GM12878 (cell line): ENCODE data around the gene TPCN2. TPM values are rescaled to one million over a fixed set of nuclear protein-coding genes. Genes with fewer than 3 reads are reported as not detected.

Source experiments
- BMI1 ChIP-seq: fragments of 450-650 bp; IDR thresholded peaks from 2 replicates; pipeline ENCODE4 v1.6.1; 2016; ENCODE audit warnings: mild to moderate bottlenecking, moderate library complexity, borderline replicate concordance
- HDAC6 ChIP-seq: fragments of 200-600 bp; sonication (generic); IDR thresholded peaks from one replicate; pipeline ENCODE4 v1.8.0; 2017; ENCODE audit warnings: antibody characterized with exemption; ENCODE audit not compliant: unreplicated experiment
- HDGF ChIP-seq: fragments of 450-650 bp; IDR thresholded peaks from 2 replicates; pipeline ENCODE4 v1.6.1; 2016; ENCODE audit warnings: antibody characterized with exemption
- KDM1A ChIP-seq: fragments of 200-600 bp; sonication (generic); IDR thresholded peaks from 2 replicates; pipeline ENCODE4 v1.6.1; 2016; ENCODE audit warnings: borderline replicate concordance
- NBN ChIP-seq: fragments of 450-650 bp; IDR thresholded peaks from 2 replicates; pipeline ENCODE4 v1.6.1; 2016
- NFIC ChIP-seq: IDR thresholded peaks from 2 replicates; pipeline ENCODE4 v1.6.1; 2012; ENCODE audit warnings: low read depth, mild to moderate bottlenecking, inconsistent platforms, low read length, moderate library complexity
- NFYB ChIP-seq: IDR thresholded peaks from 2 replicates; pipeline ENCODE4 v1.6.1; 2011; ENCODE audit warnings: low read depth, mild to moderate bottlenecking, low read length, improper control_type of control experiment, moderate library complexity; ENCODE audit not compliant: insufficient read depth
- NR2C1 ChIP-seq: fragments of 450-650 bp; IDR thresholded peaks from 2 replicates; pipeline ENCODE4 v1.6.1; 2017; ENCODE audit warnings: antibody characterized with exemption, mild to moderate bottlenecking, moderate library complexity
- NR2F1 ChIP-seq: fragments of 450-650 bp; conservative IDR thresholded peaks from 2 replicates; pipeline ENCODE4 v1.6.1; 2017; ENCODE audit warnings: mild to moderate bottlenecking
- NRF1 ChIP-seq: conservative IDR thresholded peaks from 2 replicates; pipeline ENCODE4 v1.6.1; 2011; ENCODE audit warnings: mild to moderate bottlenecking, low read depth, low read length, improper control_type of control experiment
- PAX8 ChIP-seq: fragments of 450-650 bp; IDR thresholded peaks from 2 replicates; pipeline ENCODE4 v1.6.1; 2017; ENCODE audit warnings: mild to moderate bottlenecking, moderate library complexity
- POLR2A ChIP-seq: IDR thresholded peaks from 2 replicates; pipeline ENCODE4 v1.6.1; 2011; ENCODE audit warnings: low read depth, mild to moderate bottlenecking, low read length
- POLR2AphosphoS5 ChIP-seq: IDR thresholded peaks from 2 replicates; pipeline ENCODE4 v1.6.1; 2011; ENCODE audit warnings: mild to moderate bottlenecking, low read length, inconsistent platforms
- PRDM15 ChIP-seq: fragments of 450-650 bp; formaldehyde crosslinking; IDR thresholded peaks from 2 replicates; pipeline ENCODE4 v1.4.0; 2020; ENCODE audit warnings: mild to moderate bottlenecking, moderate library complexity
- SREBF2 ChIP-seq: IDR thresholded peaks from 2 replicates; pipeline ENCODE4 v1.6.1; 2012; ENCODE audit warnings: mild to moderate bottlenecking, low read length
- WRNIP1 ChIP-seq: IDR thresholded peaks from 2 replicates; pipeline ENCODE4 v1.6.1; 2011; ENCODE audit warnings: low read depth, low read length, improper control_type of control experiment, borderline replicate concordance
- ZNF622 ChIP-seq: fragments of 450-650 bp; IDR thresholded peaks from 2 replicates; pipeline ENCODE4 v1.6.1; 2017; ENCODE audit warnings: mild to moderate bottlenecking, inconsistent platforms
- polyA plus RNA-seq, 11 experiments: library from polyadenylated mRNA; depleted of rRNA in 4 of 11; unstranded in 6 of 11; stranded (reverse) in 5 of 11; fragments of >200 nt; fragmentation: Nextera tagmentation in 4 of 11; fragmentation: Illumina TruSeq in 1 of 11; extraction: Ambion mirVana in 4 of 11; extraction: Trizol in 1 of 11; gene quantifications; 1 replicate in 1 of 11; 2 replicates in 10 of 11; pipeline versions ENCODE4 v1.2.1 to v1.2.3, GENCODE V29; 2011 to 2016; ENCODE audit warnings: inconsistent platforms in 2 of 11, missing spikeins in 2 of 11, low read depth in 1 of 11
- total RNA-seq, 4 experiments: library from RNA; depleted of rRNA in 3 of 4; stranded (reverse); fragments of >200 nt in 3 of 4; fragmentation: Illumina TruSeq in 1 of 4; extraction: Trizol in 1 of 4; gene quantifications; 2 replicates each; pipeline versions ENCODE4 v1.2.1 to v1.2.3, GENCODE V29; 2013 to 2021
- TF ChIP-seq, protein P1 (sequence below): IDR thresholded peaks from 2 replicates; pipeline ENCODE4 v1.6.1; 2012; ENCODE audit warnings: improper control_type of control experiment, low read depth, low read length; ENCODE audit not compliant: insufficient replicate concordance
- TF ChIP-seq, protein P2 (sequence below): IDR thresholded peaks from 2 replicates; pipeline ENCODE4 v1.6.1; 2012; ENCODE audit warnings: low read length, inconsistent platforms
- TF ChIP-seq, protein P3 (sequence below): fragments of 450-650 bp; IDR thresholded peaks from 2 replicates; pipeline ENCODE4 v1.6.1; 2016; ENCODE audit warnings: mild to moderate bottlenecking

TPCN2 gene
- total and polyA plus RNA-seq, 10 of the 15 experiments (the other 5 are each of a cell fraction or from before 2014, with no cell fraction given): 1.7 to 18.4 (median 8.4) TPM

DNA sequence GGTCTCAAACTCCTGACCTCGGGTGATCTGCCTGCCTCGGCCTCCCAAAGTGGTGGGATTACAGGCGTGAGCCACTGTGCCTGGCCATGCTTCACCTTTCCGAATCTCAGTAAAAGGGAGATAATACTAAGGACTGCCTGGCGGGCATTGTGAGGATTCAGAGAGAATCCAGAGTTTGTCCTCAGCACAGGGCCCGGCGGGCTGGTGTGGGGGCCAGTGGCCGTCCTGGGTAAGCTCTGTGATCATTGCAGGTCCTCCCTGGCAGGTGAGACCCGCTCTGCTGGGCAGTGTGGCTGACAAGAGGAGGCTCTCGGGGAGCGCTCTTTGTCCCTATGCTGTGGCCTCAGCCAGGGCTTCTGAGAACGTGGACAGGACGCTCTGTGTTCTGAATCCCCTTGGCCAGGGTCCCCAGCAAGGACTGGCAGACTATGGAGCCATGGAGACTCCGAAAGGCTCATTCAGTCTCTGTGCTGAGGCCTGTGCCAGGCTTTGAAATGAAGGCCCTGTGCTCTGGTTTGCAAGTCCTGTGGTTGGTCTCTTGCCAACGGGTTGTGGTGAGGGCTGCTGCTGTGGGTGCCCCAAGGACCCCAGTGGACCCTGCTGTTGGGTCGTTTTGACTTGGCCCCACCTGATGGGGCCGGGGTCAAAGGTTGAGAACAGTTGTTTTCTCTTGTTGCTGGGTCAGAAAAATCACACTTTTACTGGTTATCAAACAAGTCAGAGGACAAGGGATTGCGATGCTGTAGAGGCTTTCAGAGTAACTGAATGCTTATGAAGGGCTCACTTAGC lies 2.1 kb downstream of the TPCN2 start (continued):
- TF ChIP-seq, protein P1, sequence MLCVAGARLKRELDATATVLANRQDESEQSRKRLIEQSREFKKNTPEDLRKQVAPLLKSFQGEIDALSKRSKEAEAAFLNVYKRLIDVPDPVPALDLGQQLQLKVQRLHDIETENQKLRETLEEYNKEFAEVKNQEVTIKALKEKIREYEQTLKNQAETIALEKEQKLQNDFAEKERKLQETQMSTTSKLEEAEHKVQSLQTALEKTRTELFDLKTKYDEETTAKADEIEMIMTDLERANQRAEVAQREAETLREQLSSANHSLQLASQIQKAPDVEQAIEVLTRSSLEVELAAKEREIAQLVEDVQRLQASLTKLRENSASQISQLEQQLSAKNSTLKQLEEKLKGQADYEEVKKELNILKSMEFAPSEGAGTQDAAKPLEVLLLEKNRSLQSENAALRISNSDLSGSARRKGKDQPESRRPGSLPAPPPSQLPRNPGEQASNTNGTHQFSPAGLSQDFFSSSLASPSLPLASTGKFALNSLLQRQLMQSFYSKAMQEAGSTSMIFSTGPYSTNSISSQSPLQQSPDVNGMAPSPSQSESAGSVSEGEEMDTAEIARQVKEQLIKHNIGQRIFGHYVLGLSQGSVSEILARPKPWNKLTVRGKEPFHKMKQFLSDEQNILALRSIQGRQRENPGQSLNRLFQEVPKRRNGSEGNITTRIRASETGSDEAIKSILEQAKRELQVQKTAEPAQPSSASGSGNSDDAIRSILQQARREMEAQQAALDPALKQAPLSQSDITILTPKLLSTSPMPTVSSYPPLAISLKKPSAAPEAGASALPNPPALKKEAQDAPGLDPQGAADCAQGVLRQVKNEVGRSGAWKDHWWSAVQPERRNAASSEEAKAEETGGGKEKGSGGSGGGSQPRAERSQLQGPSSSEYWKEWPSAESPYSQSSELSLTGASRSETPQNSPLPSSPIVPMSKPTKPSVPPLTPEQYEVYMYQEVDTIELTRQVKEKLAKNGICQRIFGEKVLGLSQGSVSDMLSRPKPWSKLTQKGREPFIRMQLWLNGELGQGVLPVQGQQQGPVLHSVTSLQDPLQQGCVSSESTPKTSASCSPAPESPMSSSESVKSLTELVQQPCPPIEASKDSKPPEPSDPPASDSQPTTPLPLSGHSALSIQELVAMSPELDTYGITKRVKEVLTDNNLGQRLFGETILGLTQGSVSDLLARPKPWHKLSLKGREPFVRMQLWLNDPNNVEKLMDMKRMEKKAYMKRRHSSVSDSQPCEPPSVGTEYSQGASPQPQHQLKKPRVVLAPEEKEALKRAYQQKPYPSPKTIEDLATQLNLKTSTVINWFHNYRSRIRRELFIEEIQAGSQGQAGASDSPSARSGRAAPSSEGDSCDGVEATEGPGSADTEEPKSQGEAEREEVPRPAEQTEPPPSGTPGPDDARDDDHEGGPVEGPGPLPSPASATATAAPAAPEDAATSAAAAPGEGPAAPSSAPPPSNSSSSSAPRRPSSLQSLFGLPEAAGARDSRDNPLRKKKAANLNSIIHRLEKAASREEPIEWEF: no peak
- TF ChIP-seq NFYB (no peak), NRF1 (no peak), SREBF2 (no peak), KDM1A (no peak), NBN (no peak), BMI1 (no peak), PAX8 (no peak), ZNF622 (no peak), PRDM15 (CRISPR knock-in tag) (no peak), NR2F1 (peak; percentile 73), HDGF (no peak), POLR2AphosphoS5 (no peak), WRNIP1 (no peak), POLR2A (no peak), NR2C1 (peak; percentile 68), NFIC (no peak), HDAC6 (no peak)
- TF ChIP-seq, protein P2, sequence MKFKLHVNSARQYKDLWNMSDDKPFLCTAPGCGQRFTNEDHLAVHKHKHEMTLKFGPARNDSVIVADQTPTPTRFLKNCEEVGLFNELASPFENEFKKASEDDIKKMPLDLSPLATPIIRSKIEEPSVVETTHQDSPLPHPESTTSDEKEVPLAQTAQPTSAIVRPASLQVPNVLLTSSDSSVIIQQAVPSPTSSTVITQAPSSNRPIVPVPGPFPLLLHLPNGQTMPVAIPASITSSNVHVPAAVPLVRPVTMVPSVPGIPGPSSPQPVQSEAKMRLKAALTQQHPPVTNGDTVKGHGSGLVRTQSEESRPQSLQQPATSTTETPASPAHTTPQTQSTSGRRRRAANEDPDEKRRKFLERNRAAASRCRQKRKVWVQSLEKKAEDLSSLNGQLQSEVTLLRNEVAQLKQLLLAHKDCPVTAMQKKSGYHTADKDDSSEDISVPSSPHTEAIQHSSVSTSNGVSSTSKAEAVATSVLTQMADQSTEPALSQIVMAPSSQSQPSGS: no peak
- TF ChIP-seq, protein P3, sequence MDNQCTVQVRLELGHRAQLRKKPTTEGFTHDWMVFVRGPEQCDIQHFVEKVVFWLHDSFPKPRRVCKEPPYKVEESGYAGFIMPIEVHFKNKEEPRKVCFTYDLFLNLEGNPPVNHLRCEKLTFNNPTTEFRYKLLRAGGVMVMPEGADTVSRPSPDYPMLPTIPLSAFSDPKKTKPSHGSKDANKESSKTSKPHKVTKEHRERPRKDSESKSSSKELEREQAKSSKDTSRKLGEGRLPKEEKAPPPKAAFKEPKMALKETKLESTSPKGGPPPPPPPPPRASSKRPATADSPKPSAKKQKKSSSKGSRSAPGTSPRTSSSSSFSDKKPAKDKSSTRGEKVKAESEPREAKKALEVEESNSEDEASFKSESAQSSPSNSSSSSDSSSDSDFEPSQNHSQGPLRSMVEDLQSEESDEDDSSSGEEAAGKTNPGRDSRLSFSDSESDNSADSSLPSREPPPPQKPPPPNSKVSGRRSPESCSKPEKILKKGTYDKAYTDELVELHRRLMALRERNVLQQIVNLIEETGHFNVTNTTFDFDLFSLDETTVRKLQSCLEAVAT: 0 out of 2 replicates have a peak, but pooled peaks have one; percentile 80
